HepG2 (cell line): ENCODE data around the gene CARS1. TPM values are rescaled to one million over a fixed set of nuclear protein-coding genes. Genes with fewer than 3 reads are reported as not detected.
A peak's percentile ranks its signal among the peaks of the same experiment; 100 is the strongest.

ENCODE experiments used
- ATAC-seq: fragments of 200-7000 bp; cut with Tn5 transposase; 3 replicates; pipeline ENCODE4 v1.9.1; 2020; ENCODE audit warnings: mild to moderate bottlenecking, moderate library complexity
- BruUV-seq: library from RNA; stranded (reverse); fragments of 400-500 nt; replicated peaks from 2 replicates; lab custom pipeline; 2021; lab: Mats Ljungman, UMichigan
- CTCF ChIA-PET: fragments of 300-600 bp; formaldehyde crosslinking; extraction: SDS; loops from one replicate; lab custom pipeline; 2021; ENCODE audit warnings: low total read pairs, inconsistent platforms, low intra/inter-chr PET ratio; lab: Yijun Ruan, JAX
- POLR2A ChIA-PET: fragments of 350-600 bp; sonication (Branson Sonifier 250); formaldehyde crosslinking; loops from one replicate; lab custom pipeline; 2020; ENCODE audit warnings: antibody characterized with exemption, inconsistent platforms; lab: Yijun Ruan, JAX
- DNase-seq: peaks from one replicate; pipeline ENCODE4 v3.0.0-alpha.2; 2015; ENCODE audit warnings: low spot score
- FAIRE-seq: peaks from 3 replicates; lab custom pipeline; 2011; peaks lifted over from hg19 to GRCh38; lab: Jason Lieb, UNC
- H2AFZ ChIP-seq: one replicate; pipeline ENCODE4 v1.6.1; 2011; ENCODE audit warnings: low read length, inconsistent platforms
- H3K27ac ChIP-seq: fragments of 300-600 bp; 3 replicates; pipeline ENCODE4 v1.8.0; 2011; ENCODE audit warnings: mixed run types, mild to moderate bottlenecking, mixed read lengths, low read length, inconsistent platforms; ENCODE audit not compliant: insufficient read depth; ENCODE audit errors: extremely low read length
- H3K27me3 ChIP-seq, 2 experiments: fragments of 200-600 bp in 1 of 2; 2 replicates in 1 of 2; 3 replicates in 1 of 2; pipeline versions ENCODE4 v1.6.0 to v1.8.0; 2011; ENCODE audit warnings: low read length in 2 of 2, mild to moderate bottlenecking in 2 of 2, moderate library complexity in 2 of 2, inconsistent platforms in 1 of 2; ENCODE audit not compliant: insufficient read depth in 2 of 2, control insufficient read depth in 1 of 2
- H3K36me3 ChIP-seq, 2 experiments: fragments of 200-600 bp in 1 of 2; replicated peaks in 1 of 2; 2 replicates in 1 of 2; 3 replicates in 1 of 2; pipeline versions ENCODE4 v1.5.1 to v1.8.0; 2011; ENCODE audit warnings: low read length in 2 of 2, inconsistent platforms in 1 of 2; ENCODE audit not compliant: insufficient read depth in 2 of 2, control insufficient read depth in 1 of 2
- H3K4me1 ChIP-seq: 2 replicates; pipeline ENCODE4 v1.5.1; 2012; ENCODE audit warnings: low read length, inconsistent platforms; ENCODE audit not compliant: insufficient read depth
- H3K4me2 ChIP-seq: 2 replicates; pipeline ENCODE4 v1.6.0; 2011; ENCODE audit warnings: low read depth, low read length, inconsistent platforms
- H3K4me3 ChIP-seq, 3 experiments: fragments of 200-600 bp in 1 of 3; sonication (generic), shearing (Covaris generic) in 1 of 3; replicated peaks in 1 of 3; 2 replicates each; pipeline ENCODE4 v1.5.1; 2011 to 2016; ENCODE audit warnings: low read length in 3 of 3, inconsistent platforms in 2 of 3, low read depth in 2 of 3, mild to moderate bottlenecking in 2 of 3, control low read depth in 1 of 3, mixed read lengths in 1 of 3; ENCODE audit not compliant: insufficient read depth in 1 of 3
- H3K79me2 ChIP-seq: one replicate; pipeline ENCODE4 v1.6.1; 2011; ENCODE audit warnings: low read length, inconsistent platforms; ENCODE audit not compliant: insufficient read depth
- H3K9ac ChIP-seq: 2 replicates; pipeline ENCODE4 v1.6.0; 2011; ENCODE audit warnings: mild to moderate bottlenecking, low read depth, low read length, inconsistent platforms; ENCODE audit not compliant: insufficient read depth
- H3K9me3 ChIP-seq: 2 replicates; pipeline ENCODE4 v1.5.1; 2012; ENCODE audit warnings: mild to moderate bottlenecking, low read length
- H4K20me1 ChIP-seq: 2 replicates; pipeline ENCODE4 v1.6.0; 2011; ENCODE audit warnings: inconsistent platforms, mild to moderate bottlenecking, low read length, moderate library complexity; ENCODE audit not compliant: insufficient read depth
- HES4 ChIP-seq: sonication (generic); formaldehyde crosslinking; IDR thresholded peaks from 2 replicates; pipeline ENCODE4 v1.9.0; 2021; ENCODE audit warnings: mild to moderate bottlenecking, missing genetic modification reagents, borderline replicate concordance
- MTA3 ChIP-seq: sonication (generic); formaldehyde crosslinking; IDR thresholded peaks from 2 replicates; pipeline ENCODE4 v1.4.0; 2020; ENCODE audit warnings: missing genetic modification reagents
- NBN ChIP-seq: fragments of 450-650 bp; conservative IDR thresholded peaks from 2 replicates; pipeline ENCODE4 v1.6.1; 2017
- NPAS2 ChIP-seq: sonication (generic); formaldehyde crosslinking; IDR thresholded peaks from 2 replicates; pipeline ENCODE4 v1.8.0; 2022; ENCODE audit warnings: mild to moderate bottlenecking, missing genetic modification reagents, borderline replicate concordance
- PRDM15 ChIP-seq: sonication (generic); formaldehyde crosslinking; IDR thresholded peaks from 2 replicates; pipeline ENCODE4 v1.4.0; 2020; ENCODE audit warnings: missing genetic modification reagents
- PRMT3 ChIP-seq: sonication (generic); formaldehyde crosslinking; IDR thresholded peaks from 2 replicates; pipeline ENCODE4 v1.8.1; 2022; ENCODE audit warnings: low read depth, mild to moderate bottlenecking, moderate library complexity, missing genetic modification reagents, borderline replicate concordance
- RBFOX2 ChIP-seq: fragments of 200-400 bp; formaldehyde crosslinking; IDR thresholded peaks from 2 replicates; pipeline ENCODE4 v1.6.1; 2017; ENCODE audit warnings: low read depth, mild to moderate bottlenecking, low read length
- ZBTB7A ChIP-seq: sonication (generic); formaldehyde crosslinking; IDR thresholded peaks from 2 replicates; pipeline ENCODE4 v1.8.0; 2022; ENCODE audit warnings: mild to moderate bottlenecking, missing genetic modification reagents
- ZNF768 ChIP-seq: sonication (generic); formaldehyde crosslinking; IDR thresholded peaks from 2 replicates; pipeline ENCODE4 v1.4.0; 2020; ENCODE audit warnings: missing genetic modification reagents
- WGBS: methylation state at CpG from one replicate; pipeline ENCODE4 v1.1.6; 2017; ENCODE audit warnings: low lambda C conversion rate; 5-methylcytosine and 5-hydroxymethylcytosine counted together
- in situ Hi-C: cut with HindIII; loops from 2 replicates; pipeline ENCODE4 v1.10.0; 2017; ENCODE audit warnings: low pct_unique_long_range_greater_than_20kb; ENCODE audit not compliant: extremely low pct_ligation_motif_present
- intact Hi-C: fragments of 100-400 bp; cut with micrococcal nuclease; formaldehyde crosslinking; loops from one replicate; pipeline ENCODE4 v1.10.0; 2022; ENCODE audit not compliant: unreplicated experiment
- polyA plus RNA-seq, 8 experiments: library from polyadenylated mRNA; depleted of rRNA in 3 of 8; stranded (reverse) in 7 of 8; unstranded in 1 of 8; fragments of >200 nt; fragmentation: Illumina TruSeq in 4 of 8; extraction: Trizol in 4 of 8; gene quantifications; 2 replicates each; pipeline versions ENCODE4 v1.2.1 to v1.2.3, GENCODE V29; 2011 to 2016; ENCODE audit warnings: low read depth in 4 of 8, missing spikeins in 1 of 8, mixed read lengths in 1 of 8; ENCODE audit not compliant: insufficient read depth in 1 of 8
- total RNA-seq, 5 experiments: library from RNA; depleted of rRNA; stranded (reverse); fragments of >200 nt; fragmentation: Illumina TruSeq; extraction: Trizol; gene quantifications; 2 replicates each; pipeline ENCODE4 v1.2.3, GENCODE V29; 2016; ENCODE audit warnings: low read depth in 1 of 5
- TF ChIP-seq, protein P1 (sequence below): sonication (generic); formaldehyde crosslinking; IDR thresholded peaks from 2 replicates; pipeline ENCODE4 v1.8.0; 2022; ENCODE audit warnings: missing genetic modification reagents, mild to moderate bottlenecking, moderate library complexity, borderline replicate concordance

The CARS1 gene
- total and polyA plus RNA-seq, 2 of the 13 experiments (the other 11 are each of a cell fraction or from before 2014, with no cell fraction given) = 33.8 to 47.0 TPM

GRCh38 chr11:3104961-3105790, 48.0 kb upstream of the CARS1 start:
- no peak for ATAC-seq
- no peaks in the 10 kb centered on the region for H3K79me2 ChIP-seq
- H3K4me1 ChIP-seq = no peaks in the 10 kb centered on the region
- no peak for DNase-seq
- no peak overlapping the region for H2AFZ ChIP-seq
- WGBS = 17% methylated on average over 14 of the region's 23 CpGs
- intact Hi-C loops (no loop called here), in situ Hi-C loops (loop anchor here (10.0 kb wide), 1 partner anchor 110 kb away; the partner anchor contains the start of gene MRGPRG)
- no peaks in the 10 kb centered on the region for H3K36me3 ChIP-seq
- H3K4me3 ChIP-seq = no peak overlapping the region
- BruUV-seq = no TSS peak
- no peak overlapping the region for H3K27ac ChIP-seq
- no peak overlapping the region for H3K9ac ChIP-seq
- POLR2A ChIA-PET = no interaction called here
- no peaks in the 10 kb centered on the region for H4K20me1 ChIP-seq
- peaks cover 20 to 75% of the 10 kb centered on the region in 2 experiments for H3K27me3 ChIP-seq
- no peak overlapping the region for H3K4me2 ChIP-seq
- TF ChIP-seq HES4 (CRISPR knock-in tag) = no peak
- TF ChIP-seq ZNF768 (CRISPR knock-in tag) = peak; percentile 77; the same call in 1 of the 2 replicates
- H3K9me3 ChIP-seq = no peaks in the 10 kb centered on the region
- CTCF ChIA-PET = no interaction called here
- FAIRE-seq = no peak

DNA sequence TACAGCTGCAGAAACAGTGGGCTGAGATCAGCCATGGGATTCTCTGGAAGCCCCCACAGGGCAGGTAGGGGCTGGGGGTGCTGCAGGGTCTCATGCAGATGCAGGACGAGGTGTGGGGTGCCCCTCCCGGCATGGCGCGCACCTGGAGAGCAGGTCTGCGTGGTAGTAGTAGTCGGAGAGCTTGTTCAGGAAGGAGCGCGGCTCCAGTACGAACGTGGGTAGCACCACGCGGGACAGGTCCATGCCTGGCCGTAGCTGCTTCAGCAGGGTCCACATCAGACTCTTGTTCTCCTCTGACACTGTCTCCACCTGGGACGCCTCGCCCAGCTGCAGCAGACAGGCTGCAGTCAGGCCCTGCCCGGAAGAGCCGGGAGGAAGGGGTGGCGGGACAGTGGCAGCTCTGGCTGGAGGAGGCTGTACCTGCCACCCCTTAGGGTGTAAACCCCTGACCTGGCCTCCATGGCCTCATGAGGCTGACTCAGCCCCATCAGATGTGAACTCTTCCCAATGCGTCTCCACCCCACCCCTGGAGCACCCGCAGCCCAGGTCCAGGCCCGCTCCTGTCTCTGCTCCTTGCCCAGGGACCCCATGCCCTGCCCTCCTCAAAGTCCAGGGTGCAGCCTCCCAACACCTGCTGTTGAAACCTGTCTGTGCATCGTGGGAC, 47.0 kb upstream of the CARS1 start:
- CTCF ChIA-PET = no interaction called here
- ATAC-seq (no peak), FAIRE-seq (no peak), DNase-seq (no peak)
- H3K27ac ChIP-seq = no peak overlapping the region
- no peak overlapping the region for H3K9ac ChIP-seq
- H3K27me3 ChIP-seq = peaks cover 22 to 80% of the 10 kb centered on the region in 2 experiments
- no peaks in the 10 kb centered on the region for H3K79me2 ChIP-seq
- no peaks in the 10 kb centered on the region for H3K36me3 ChIP-seq
- intact Hi-C loops = no loop called here
- H3K9me3 ChIP-seq = no peaks in the 10 kb centered on the region
- POLR2A ChIA-PET = no interaction called here
- BruUV-seq = no TSS peak
- no peaks in the 10 kb centered on the region for H4K20me1 ChIP-seq
- H3K4me3 ChIP-seq = no peak overlapping the region
- no peak for TF ChIP-seq NPAS2 (CRISPR knock-in tag)
- TF ChIP-seq PRMT3 = no peak
- TF ChIP-seq RBFOX2 = no peak
- no peak for TF ChIP-seq MTA3 (CRISPR knock-in tag)
- TF ChIP-seq PRDM15 = no peak
- TF ChIP-seq NBN = no peak
- TF ChIP-seq, protein P1, sequence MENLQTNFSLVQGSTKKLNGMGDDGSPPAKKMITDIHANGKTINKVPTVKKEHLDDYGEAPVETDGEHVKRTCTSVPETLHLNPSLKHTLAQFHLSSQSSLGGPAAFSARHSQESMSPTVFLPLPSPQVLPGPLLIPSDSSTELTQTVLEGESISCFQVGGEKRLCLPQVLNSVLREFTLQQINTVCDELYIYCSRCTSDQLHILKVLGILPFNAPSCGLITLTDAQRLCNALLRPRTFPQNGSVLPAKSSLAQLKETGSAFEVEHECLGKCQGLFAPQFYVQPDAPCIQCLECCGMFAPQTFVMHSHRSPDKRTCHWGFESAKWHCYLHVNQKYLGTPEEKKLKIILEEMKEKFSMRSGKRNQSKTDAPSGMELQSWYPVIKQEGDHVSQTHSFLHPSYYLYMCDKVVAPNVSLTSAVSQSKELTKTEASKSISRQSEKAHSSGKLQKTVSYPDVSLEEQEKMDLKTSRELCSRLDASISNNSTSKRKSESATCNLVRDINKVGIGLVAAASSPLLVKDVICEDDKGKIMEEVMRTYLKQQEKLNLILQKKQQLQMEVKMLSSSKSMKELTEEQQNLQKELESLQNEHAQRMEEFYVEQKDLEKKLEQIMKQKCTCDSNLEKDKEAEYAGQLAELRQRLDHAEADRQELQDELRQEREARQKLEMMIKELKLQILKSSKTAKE (CRISPR knock-in tag) = no peak
- TF ChIP-seq ZBTB7A (CRISPR knock-in tag) = no peak
- in situ Hi-C loops = loop anchor here (10.0 kb wide), 1 partner anchor 111 kb away; the partner anchor contains the start of gene MRGPRG
- 35% methylated on average over 14 of the region's 22 CpGs for WGBS
- no peak overlapping the region for H3K4me2 ChIP-seq
- H2AFZ ChIP-seq = no peak overlapping the region
- no peaks in the 10 kb centered on the region for H3K4me1 ChIP-seq
